SK-N-SH (cell line): ENCODE measurements around the gene DMRTA2. TPM values are rescaled to one million over a fixed set of nuclear protein-coding genes. Genes with fewer than 3 reads are reported as not detected.

ENCODE experiments used
- CTCF ChIA-PET: fragments of 300-600, 350-600 bp; formaldehyde crosslinking; extraction: SDS; loops from one replicate; lab custom pipeline; 2021; lab: Yijun Ruan, JAX
- POLR2A ChIA-PET: fragments of 350-600 bp; sonication (Branson Sonifier 250); formaldehyde crosslinking; extraction: SDS; loops from one replicate; lab custom pipeline; 2020; ENCODE audit warnings: antibody characterized with exemption, inconsistent platforms; lab: Yijun Ruan, JAX
- DNase-seq: peaks from one replicate; pipeline ENCODE4 v3.0.0; 2012
- H2AFZ ChIP-seq: fragments of 200-600 bp; sonication (generic); 2 replicates; pipeline ENCODE4 v1.8.1; 2016; ENCODE audit warnings: antibody characterized with exemption, mild to moderate bottlenecking, low read depth
- H3F3A ChIP-seq: fragments of 200-600 bp; sonication (generic); replicated peaks from 2 replicates; pipeline ENCODE3; 2016; ENCODE audit warnings: antibody characterized with exemption, mild to moderate bottlenecking; ENCODE audit not compliant: insufficient read depth
- H3K27ac ChIP-seq, 2 experiments: fragments of 200-500 bp in 1 of 2; fragments of 200-600 bp in 1 of 2; sonication (Bioruptor generic) in 1 of 2; sonication (generic), shearing (Covaris generic) in 1 of 2; 2 replicates each; pipeline versions ENCODE4 v1.5.1 to v1.6.1; 2014 to 2016; ENCODE audit warnings: low read depth in 2 of 2, inconsistent platforms in 1 of 2, low read length in 1 of 2, mild to moderate bottlenecking in 1 of 2, mixed read lengths in 1 of 2
- H3K27me3 ChIP-seq: fragments of 200-600 bp; sonication (generic), shearing (Covaris generic); 2 replicates; pipeline ENCODE4 v1.6.1; 2016; ENCODE audit warnings: mixed run types; ENCODE audit not compliant: insufficient read depth
- H3K36me3 ChIP-seq, 2 experiments: fragments of 200-500 bp in 1 of 2; fragments of 200-600 bp in 1 of 2; sonication (Bioruptor generic) in 1 of 2; sonication (generic) in 1 of 2; replicated peaks in 1 of 2; 2 replicates each; pipeline versions ENCODE3 to v1.5.1; 2014 to 2016; ENCODE audit warnings: low read length in 1 of 2, mild to moderate bottlenecking in 1 of 2; ENCODE audit not compliant: insufficient read depth in 2 of 2, control insufficient read depth in 1 of 2
- H3K4me1 ChIP-seq, 2 experiments: fragments of 200-500 bp in 1 of 2; fragments of 200-600 bp in 1 of 2; sonication (Bioruptor generic) in 1 of 2; sonication (generic), shearing (Covaris generic) in 1 of 2; 2 replicates each; pipeline versions ENCODE4 v1.5.1 to v1.6.1; 2014 to 2016; ENCODE audit warnings: low read depth in 1 of 2, low read length in 1 of 2, mixed run types in 1 of 2; ENCODE audit not compliant: insufficient read depth in 2 of 2, control insufficient read depth in 1 of 2
- H3K4me2 ChIP-seq: fragments of 200-600 bp; sonication (generic), shearing (Covaris generic); 2 replicates; pipeline ENCODE4 v1.6.1; 2017; ENCODE audit warnings: mixed run types
- H3K4me3 ChIP-seq, 2 experiments: fragments of 200-500 bp in 1 of 2; fragments of 200-600 bp in 1 of 2; sonication (Bioruptor generic) in 1 of 2; sonication (generic), shearing (Covaris generic) in 1 of 2; 2 replicates each; pipeline versions ENCODE4 v1.5.1 to v1.8.1; 2014 to 2016; ENCODE audit warnings: low read depth in 2 of 2, inconsistent platforms in 1 of 2, low read length in 1 of 2, mild to moderate bottlenecking in 1 of 2, mixed read lengths in 1 of 2, moderate library complexity in 1 of 2
- H3K79me2 ChIP-seq: fragments of 200-600 bp; sonication (generic); 2 replicates; pipeline ENCODE4 v1.8.1; 2017; ENCODE audit warnings: mild to moderate bottlenecking; ENCODE audit not compliant: insufficient read depth
- H3K9ac ChIP-seq: fragments of 200-600 bp; sonication (generic); 2 replicates; pipeline ENCODE4 v1.6.1; 2017; ENCODE audit warnings: mixed run types
- H3K9me2 ChIP-seq: fragments of 200-600 bp; sonication (generic); 2 replicates; pipeline ENCODE4 v1.6.1; 2017; ENCODE audit warnings: mixed run types
- H3K9me3 ChIP-seq: fragments of 200-600 bp; sonication (generic); 2 replicates; pipeline ENCODE4 v1.6.1; 2017; ENCODE audit warnings: mixed run types, mild to moderate bottlenecking, moderate library complexity
- H4K20me1 ChIP-seq: fragments of 200-600 bp; sonication (generic); 2 replicates; pipeline ENCODE4 v1.6.1; 2017; ENCODE audit warnings: mild to moderate bottlenecking, mixed run types; ENCODE audit not compliant: insufficient read depth
- EZH2phosphoT487 ChIP-seq: fragments of 200-600 bp; sonication (generic); IDR thresholded peaks from 2 replicates; pipeline ENCODE4 v1.6.1; 2017; ENCODE audit warnings: low read depth, mixed run types, mild to moderate bottlenecking, antibody characterized with exemption, moderate library complexity, borderline replicate concordance
- FOXJ3 ChIP-seq: sonication (generic); formaldehyde crosslinking; IDR thresholded peaks from 2 replicates; pipeline ENCODE4 v1.5.1; 2020; ENCODE audit warnings: mild to moderate bottlenecking, missing genetic modification reagents
- FOXM1 ChIP-seq: IDR thresholded peaks from 2 replicates; pipeline ENCODE4 v1.4.0; 2012; ENCODE audit warnings: low read depth, mild to moderate bottlenecking
- MEF2A ChIP-seq: IDR thresholded peaks from 2 replicates; pipeline ENCODE4 v1.4.0; 2012; ENCODE audit warnings: low read depth, borderline replicate concordance
- NFIC ChIP-seq: IDR thresholded peaks from 2 replicates; pipeline ENCODE4 v1.4.0; 2012; ENCODE audit warnings: borderline replicate concordance
- RCOR1 ChIP-seq: fragments of 150-350 bp; IDR thresholded peaks from 2 replicates; pipeline ENCODE4 v1.6.1; 2017; ENCODE audit warnings: antibody characterized with exemption, low read length
- TAF1 ChIP-seq: IDR thresholded peaks from 2 replicates; pipeline ENCODE4 v1.6.1; 2012; ENCODE audit warnings: low read depth, mild to moderate bottlenecking, low read length, moderate library complexity, borderline replicate concordance
- TEAD4 ChIP-seq: IDR thresholded peaks from 2 replicates; pipeline ENCODE4 v1.4.0; 2012; ENCODE audit warnings: mild to moderate bottlenecking, borderline replicate concordance; ENCODE audit not compliant: insufficient read depth
- WGBS: methylation state at CpG from one replicate; pipeline ENCODE4 v1.1.6; 2017; ENCODE audit warnings: low lambda C conversion rate; 5-methylcytosine and 5-hydroxymethylcytosine counted together
- polyA plus RNA-seq, 3 experiments: library from polyadenylated mRNA; depleted of rRNA; stranded (reverse); fragments of >200 nt; gene quantifications; 2 replicates each; pipeline ENCODE4 v1.2.3, GENCODE V29; 2012
- TF ChIP-seq, protein P1 (sequence below): fragments of 200-600 bp; sonication (generic); IDR thresholded peaks from 2 replicates; pipeline ENCODE4 v1.6.1; 2017; ENCODE audit warnings: antibody characterized with exemption, mild to moderate bottlenecking, moderate library complexity
- TF ChIP-seq, protein P2 (sequence below): IDR thresholded peaks from 2 replicates; pipeline ENCODE4; 2012

DMRTA2 gene
- polyA plus RNA-seq, 1 of the 3 experiments (the other 2 are of a cell fraction), result 0.02 TPM

DNA sequence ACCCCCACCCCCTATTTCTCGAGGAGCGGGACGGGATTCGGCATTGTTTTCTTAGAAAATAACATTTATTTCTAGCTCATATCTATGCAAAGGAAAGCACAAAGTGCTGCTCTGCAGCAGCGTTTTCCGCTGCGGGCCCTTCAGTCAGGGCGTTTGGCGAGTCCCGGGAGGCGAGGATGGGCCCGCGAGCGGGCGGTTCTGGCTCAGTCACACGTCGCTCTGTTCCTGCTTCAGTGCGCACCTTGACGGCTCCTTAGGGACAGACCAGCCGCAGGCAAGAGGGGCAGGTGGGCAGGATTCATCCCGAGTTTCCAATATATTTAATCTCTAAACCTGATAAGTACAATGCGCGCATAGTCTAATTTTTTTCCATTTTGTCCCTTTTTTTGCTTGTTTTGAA lies 5.7 kb downstream of the DMRTA2 start:
- no peaks in the 10 kb centered on the region for H3K9me2 ChIP-seq
- peaks cover 8% of the 10 kb centered on the region; the same call in 1 of the 2 replicates for H4K20me1 ChIP-seq
- peaks cover 0 to 11% of the 10 kb centered on the region in 2 experiments; a peak in 1 of 4 replicates for H3K4me1 ChIP-seq
- no peaks in the 10 kb centered on the region for H3F3A ChIP-seq
- H3K4me2 ChIP-seq, result peak overlapping the region; percentile 55; the same call in 1 of the 2 replicates
- no peaks in the 10 kb centered on the region for H3K36me3 ChIP-seq
- WGBS, result 23% methylated on average over 23 of the region's 23 CpGs
- H3K27ac ChIP-seq, result no peak overlapping the region
- peak; percentile 32 for DNase-seq
- TF ChIP-seq, protein P1, sequence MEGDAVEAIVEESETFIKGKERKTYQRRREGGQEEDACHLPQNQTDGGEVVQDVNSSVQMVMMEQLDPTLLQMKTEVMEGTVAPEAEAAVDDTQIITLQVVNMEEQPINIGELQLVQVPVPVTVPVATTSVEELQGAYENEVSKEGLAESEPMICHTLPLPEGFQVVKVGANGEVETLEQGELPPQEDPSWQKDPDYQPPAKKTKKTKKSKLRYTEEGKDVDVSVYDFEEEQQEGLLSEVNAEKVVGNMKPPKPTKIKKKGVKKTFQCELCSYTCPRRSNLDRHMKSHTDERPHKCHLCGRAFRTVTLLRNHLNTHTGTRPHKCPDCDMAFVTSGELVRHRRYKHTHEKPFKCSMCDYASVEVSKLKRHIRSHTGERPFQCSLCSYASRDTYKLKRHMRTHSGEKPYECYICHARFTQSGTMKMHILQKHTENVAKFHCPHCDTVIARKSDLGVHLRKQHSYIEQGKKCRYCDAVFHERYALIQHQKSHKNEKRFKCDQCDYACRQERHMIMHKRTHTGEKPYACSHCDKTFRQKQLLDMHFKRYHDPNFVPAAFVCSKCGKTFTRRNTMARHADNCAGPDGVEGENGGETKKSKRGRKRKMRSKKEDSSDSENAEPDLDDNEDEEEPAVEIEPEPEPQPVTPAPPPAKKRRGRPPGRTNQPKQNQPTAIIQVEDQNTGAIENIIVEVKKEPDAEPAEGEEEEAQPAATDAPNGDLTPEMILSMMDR, result no peak
- TF ChIP-seq FOXJ3 (CRISPR knock-in tag) (no peak), NFIC (no peak), FOXM1 (no peak)
- H3K27me3 ChIP-seq, result peaks cover 94% of the 10 kb centered on the region
- ChIA-PET POLR2A (no interaction called here), CTCF (interaction anchor here (1.8 kb wide), 1 partner anchor 49 kb away, joined by 3 read pairs; no protein-coding TSS in a partner anchor)
- no peaks in the 10 kb centered on the region for H3K9me3 ChIP-seq
- H3K9ac ChIP-seq, result no peak overlapping the region
- no peak overlapping the region for H3K4me3 ChIP-seq
- no peaks in the 10 kb centered on the region for H3K79me2 ChIP-seq
- H2AFZ ChIP-seq, result no peak overlapping the region

DNA sequence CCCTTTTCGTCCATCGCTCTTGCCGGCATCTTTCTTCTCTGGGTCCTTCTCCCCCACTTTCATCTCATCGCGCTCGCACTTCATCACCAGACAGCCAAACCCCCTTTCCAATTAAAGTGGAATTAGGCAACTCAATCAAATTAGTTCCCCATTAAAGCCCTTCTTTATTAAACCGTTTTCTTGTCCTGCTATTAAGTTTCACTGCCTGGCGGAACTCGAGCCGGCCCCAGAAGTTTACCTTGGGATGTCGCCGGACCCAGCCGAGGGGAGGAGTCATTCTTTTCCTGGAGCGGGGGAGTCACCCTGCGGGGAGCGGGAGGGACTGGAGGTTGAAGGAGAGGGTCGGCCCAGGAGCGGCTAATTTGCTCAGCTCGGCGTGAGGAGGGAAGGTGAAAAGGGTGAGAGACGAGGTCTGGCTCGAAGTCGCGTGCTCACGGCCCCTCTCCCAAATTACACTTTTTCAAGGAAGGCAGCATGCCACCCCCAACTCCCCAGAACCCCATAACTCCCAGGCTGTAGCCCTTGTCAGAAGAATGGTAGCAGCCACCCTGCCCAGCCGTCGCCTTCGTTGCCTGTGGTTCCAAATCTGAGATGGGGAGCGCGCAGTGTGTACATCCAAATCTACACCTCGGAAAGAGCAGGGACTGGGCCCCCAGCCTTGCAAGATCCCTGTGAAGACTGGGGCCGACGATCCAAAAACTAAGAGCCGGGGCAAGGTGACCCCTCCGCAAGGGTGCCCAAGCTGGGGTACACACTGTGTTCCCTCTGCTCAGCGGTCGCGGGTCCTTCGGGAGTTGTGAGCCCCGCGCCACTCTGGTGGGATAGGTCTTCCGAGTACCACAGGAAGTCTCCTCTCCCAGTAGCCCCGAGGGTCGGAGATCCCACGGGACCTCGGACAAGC lies 6.4 kb downstream of the DMRTA2 start:
- Histone ChIP-seq H3K27me3 (peaks cover 87% of the 10 kb centered on the region), H3K4me3 (no peak overlapping the region), H3F3A (no peaks in the 10 kb centered on the region), H3K36me3 (no peaks in the 10 kb centered on the region), H3K4me1 (peaks cover 0 to 11% of the 10 kb centered on the region in 2 experiments; a peak in 1 of 4 replicates), H3K4me2 (peak overlapping the region; percentile 55; the same call in 1 of the 2 replicates), H4K20me1 (peaks cover 8% of the 10 kb centered on the region; the same call in 1 of the 2 replicates), H3K9ac (no peak overlapping the region), H2AFZ (peak overlapping the region; percentile 36; the same call in 1 of the 2 replicates), H3K9me2 (no peaks in the 10 kb centered on the region), H3K9me3 (no peaks in the 10 kb centered on the region), H3K79me2 (no peaks in the 10 kb centered on the region), H3K27ac (no peak overlapping the region)
- DNase-seq, result peak; percentile 47
- peak; percentile 83; the same call in 1 of the 2 replicates for TF ChIP-seq EZH2phosphoT487
- TF ChIP-seq TEAD4, result no peak
- ChIA-PET CTCF (interaction anchor here (1.8 kb wide), 1 partner anchor 48 kb away, joined by 3 read pairs; no protein-coding TSS in a partner anchor), POLR2A (no interaction called here)
- WGBS, result 3% methylated on average over 21 of the region's 46 CpGs

DNA sequence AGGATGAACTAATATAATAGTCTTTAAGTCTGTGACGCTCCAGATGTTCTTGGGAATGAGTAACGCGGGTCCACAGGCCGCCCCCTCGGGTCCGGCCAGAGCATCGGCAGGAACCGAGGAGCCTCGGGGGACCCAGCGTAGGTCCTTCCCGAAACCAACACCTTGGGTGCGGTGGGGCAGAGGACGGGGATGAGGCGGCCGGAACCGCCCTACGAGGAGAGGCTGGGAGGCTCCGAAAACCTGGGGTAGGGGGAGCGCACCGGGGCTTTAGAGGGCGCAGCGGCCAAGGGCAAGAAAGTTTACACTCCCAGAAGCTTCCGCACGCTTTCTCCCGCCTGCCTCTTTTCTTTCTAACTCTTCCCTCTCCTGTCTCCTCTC lies 7.1 kb downstream of the DMRTA2 start:
- Histone ChIP-seq H3K9me3 (no peaks in the 10 kb centered on the region), H4K20me1 (peaks cover 8% of the 10 kb centered on the region; the same call in 1 of the 2 replicates), H3K27ac (no peak overlapping the region), H3K4me1 (peaks cover 0 to 11% of the 10 kb centered on the region in 2 experiments; a peak in 1 of 4 replicates), H3K4me2 (peak overlapping the region; percentile 55; the same call in 1 of the 2 replicates), H3K9ac (no peak overlapping the region), H3K79me2 (no peaks in the 10 kb centered on the region), H3F3A (peaks cover 2% of the 10 kb centered on the region), H3K36me3 (no peaks in the 10 kb centered on the region), H3K9me2 (no peaks in the 10 kb centered on the region), H3K4me3 (no peak overlapping the region), H3K27me3 (peaks cover 81% of the 10 kb centered on the region), H2AFZ (no peak overlapping the region)
- ChIA-PET CTCF (interaction anchor here (1.6 to 1.8 kb wide), 2 partner anchors 47 to 287 kb away, joined by 3 to 4 read pairs; no protein-coding TSS in a partner anchor), POLR2A (no interaction called here)
- TF ChIP-seq, protein P2, sequence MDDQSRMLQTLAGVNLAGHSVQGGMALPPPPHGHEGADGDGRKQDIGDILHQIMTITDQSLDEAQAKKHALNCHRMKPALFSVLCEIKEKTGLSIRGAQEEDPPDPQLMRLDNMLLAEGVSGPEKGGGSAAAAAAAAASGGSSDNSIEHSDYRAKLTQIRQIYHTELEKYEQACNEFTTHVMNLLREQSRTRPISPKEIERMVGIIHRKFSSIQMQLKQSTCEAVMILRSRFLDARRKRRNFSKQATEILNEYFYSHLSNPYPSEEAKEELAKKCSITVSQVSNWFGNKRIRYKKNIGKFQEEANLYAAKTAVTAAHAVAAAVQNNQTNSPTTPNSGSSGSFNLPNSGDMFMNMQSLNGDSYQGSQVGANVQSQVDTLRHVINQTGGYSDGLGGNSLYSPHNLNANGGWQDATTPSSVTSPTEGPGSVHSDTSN, result no peak
- TF ChIP-seq RCOR1 (no peak), TAF1 (no peak), MEF2A (no peak)
- whole genome bisulfite sequencing, result 6% methylated on average over 25 of the region's 25 CpGs
- peak; percentile 46 for DNase-seq
